ENCODE results near the gene ITIH2.

GRCh38 chr10:7703140-7703539 is at the start of gene ITIH2:
- no peak for TF ChIP-seq CTCF (IDR thresholded peaks at IDR 0.05)
- TF ChIP-seq NFE2L2 (conservative IDR thresholded peaks at IDR 0.05; ENCODE audit: low read length) = no peak
- TF ChIP-seq MYC (IDR thresholded peaks at IDR 0.05; ENCODE audit: borderline replicate concordance, low read length) = no peak
- no peak for TF ChIP-seq POLR2A (IDR thresholded peaks at IDR 0.05; ENCODE audit: low read length)
- TF ChIP-seq KDM5A (IDR thresholded peaks at IDR 0.05) = no peak
- TF ChIP-seq MAZ (IDR thresholded peaks at IDR 0.05; ENCODE audit: borderline replicate concordance, low read depth, low read length) = no peak
- no peak for TF ChIP-seq EP300 (IDR thresholded peaks at IDR 0.05)

All from A549 (cell line).